GM19452 (cell line): Measurements from ENCODE around the gene AP2A2.
"Not testable (repeated sequence)": the region's sequence is repeated elsewhere in the genome, so short reads cannot be mapped to it uniquely, and the experiment has no call there.

Source experiments
- ATAC-seq: cut with Tn5 transposase; IDR thresholded peaks from one replicate; pipeline ENCODE4 v1.9.1; 2021; ENCODE audit not compliant: unreplicated experiment

The AP2A2 gene

GRCh38 chr11:953512-953911, 27.8 kb downstream of the AP2A2 start:
- no peak for ATAC-seq

- no peak for ATAC-seq
These were observed 28.9 kb downstream of the AP2A2 start for GRCh38 chr11:954392-955153.

- ATAC-seq: no peak
These were observed 29.7 kb downstream of the AP2A2 start for GRCh38 chr11:955154-956063.

GRCh38 chr11:957212-957920, 31.7 kb downstream of the AP2A2 start:
- no peak for ATAC-seq

- no peak for ATAC-seq
These were observed 32.4 kb downstream of the AP2A2 start for GRCh38 chr11:958101-958500.

GRCh38 chr11:959027-959426, 33.4 kb downstream of the AP2A2 start:
- ATAC-seq: no peak

- no peak for ATAC-seq
These were observed 33.9 kb downstream of the AP2A2 start for GRCh38 chr11:959608-960007.

GRCh38 chr11:961310-961920, 35.7 kb downstream of the AP2A2 start:
- not testable (repeated sequence) for ATAC-seq

GRCh38 chr11:961921-962320, 36.3 kb downstream of the AP2A2 start:
- ATAC-seq: no peak

- ATAC-seq: no peak
These were observed 37.0 kb downstream of the AP2A2 start for GRCh38 chr11:962688-963087.

- ATAC-seq: no peak
These were observed 38.2 kb downstream of the AP2A2 start for GRCh38 chr11:963852-964251.

- no peak for ATAC-seq
These were observed 39.6 kb downstream of the AP2A2 start for GRCh38 chr11:965206-965775.

- ATAC-seq: no peak
These were observed 42.5 kb downstream of the AP2A2 start for GRCh38 chr11:967995-968751.

GRCh38 chr11:968822-969221, 43.2 kb downstream of the AP2A2 start:
- ATAC-seq: no peak

GRCh38 chr11:969651-970205, 44.1 kb downstream of the AP2A2 start:
- ATAC-seq: no peak

- no peak for ATAC-seq
These were observed 44.7 kb downstream of the AP2A2 start for GRCh38 chr11:970319-970871.

- ATAC-seq: no peak
These were observed 45.5 kb downstream of the AP2A2 start for GRCh38 chr11:971092-971690.

GRCh38 chr11:971731-972365, 46.2 kb downstream of the AP2A2 start:
- ATAC-seq: no peak
